Neural crest cell (in vitro differentiated cells): ENCODE results near the gene SLC25A26. TPM values are rescaled to one million over a fixed set of nuclear protein-coding genes. Genes with fewer than 3 reads are reported as not detected.

Experiments
- DNase-seq: peaks from one replicate; pipeline ENCODE4 v3.0.0; 2021; ENCODE audit warnings: low read depth, mixed read lengths, low spot score
- H3K27ac Mint-ChIP-seq: one replicate; pipeline ENCODE4 v1.8.0; 2021; ENCODE audit warnings: mild to moderate bottlenecking, mixed read lengths; ENCODE audit not compliant: unreplicated experiment
- H3K27me3 Mint-ChIP-seq: 2 replicates; pipeline ENCODE4 v1.8.0; 2021; ENCODE audit warnings: low read depth, mild to moderate bottlenecking, mixed read lengths
- H3K36me3 Mint-ChIP-seq: 2 replicates; pipeline ENCODE4 v1.8.0; 2021; ENCODE audit warnings: low read depth, mild to moderate bottlenecking, mixed read lengths
- H3K4me1 Mint-ChIP-seq: 2 replicates; pipeline ENCODE4 v1.8.0; 2021; ENCODE audit warnings: mixed read lengths
- H3K4me3 Mint-ChIP-seq: one replicate; pipeline ENCODE4 v1.8.0; 2021; ENCODE audit warnings: mild to moderate bottlenecking, mixed read lengths
- H3K9me3 Mint-ChIP-seq: 2 replicates; pipeline ENCODE4 v1.8.0; 2021; ENCODE audit warnings: mixed read lengths
- CTCF ChIP-seq: fragments of 200-600 bp; sonication (generic); conservative IDR thresholded peaks from 2 replicates; pipeline ENCODE4 v1.5.0; 2021; ENCODE audit warnings: antibody characterized with exemption, mild to moderate bottlenecking
- total RNA-seq: library from RNA; stranded (reverse); gene quantifications from 2 replicates; pipeline ENCODE4 v1.2.1, GENCODE V29; 2021

SLC25A26 gene
- total RNA-seq, 1 donor from 2014 or later = 10.1 TPM

- no peak for TF ChIP-seq CTCF
- H3K9me3 Mint-ChIP-seq = no peaks in the 10 kb centered on the region
- H3K4me3 Mint-ChIP-seq = no peak overlapping the region
- no peak overlapping the region for H3K27ac Mint-ChIP-seq
- no peaks in the 10 kb centered on the region for H3K4me1 Mint-ChIP-seq
- peaks cover 12% of the 10 kb centered on the region for H3K27me3 Mint-ChIP-seq
- DNase-seq = no peak
- no peaks in the 10 kb centered on the region for H3K36me3 Mint-ChIP-seq
These were observed 14.0 kb upstream of the SLC25A26 start for GRCh38 chr3:66206806-66207205.

GRCh38 chr3:66208189-66208588 lies 12.6 kb upstream of the SLC25A26 start:
- Mint-ChIP-seq H3K4me3 (no peak overlapping the region), H3K4me1 (no peaks in the 10 kb centered on the region), H3K36me3 (no peaks in the 10 kb centered on the region), H3K27ac (no peak overlapping the region), H3K27me3 (peaks cover 9% of the 10 kb centered on the region), H3K9me3 (no peaks in the 10 kb centered on the region)
- no peak for TF ChIP-seq CTCF
- no peak for DNase-seq

GRCh38 chr3:66210687-66211295 lies 10.0 kb upstream of the SLC25A26 start:
- Mint-ChIP-seq H3K9me3 (no peaks in the 10 kb centered on the region), H3K4me3 (no peak overlapping the region), H3K4me1 (no peaks in the 10 kb centered on the region), H3K27ac (no peak overlapping the region), H3K27me3 (peaks cover 7% of the 10 kb centered on the region), H3K36me3 (no peaks in the 10 kb centered on the region)
- no peak for DNase-seq
- TF ChIP-seq CTCF = no peak

- Mint-ChIP-seq H3K4me1 (no peaks in the 10 kb centered on the region), H3K27me3 (peaks cover 8% of the 10 kb centered on the region), H3K36me3 (no peaks in the 10 kb centered on the region), H3K4me3 (no peak overlapping the region), H3K27ac (no peak overlapping the region), H3K9me3 (no peaks in the 10 kb centered on the region)
- TF ChIP-seq CTCF = no peak
- DNase-seq = no peak
These were observed 9.0 kb upstream of the SLC25A26 start for GRCh38 chr3:66211779-66212178.

- no peak for DNase-seq
These were observed 5.7 kb upstream of the SLC25A26 start for GRCh38 chr3:66215106-66215505.

More at GRCh38 chr3:66215106-66215505, 5.7 kb upstream of the SLC25A26 start:
- Mint-ChIP-seq H3K36me3 (no peaks in the 10 kb centered on the region), H3K4me1 (no peaks in the 10 kb centered on the region), H3K4me3 (no peak overlapping the region), H3K27ac (no peak overlapping the region), H3K27me3 (peaks cover 32% of the 10 kb centered on the region), H3K9me3 (no peaks in the 10 kb centered on the region)
- no peak for TF ChIP-seq CTCF
